Chondrocyte (in vitro differentiated cells): ENCODE results near the gene PTPRK. TPM values are rescaled to one million over a fixed set of nuclear protein-coding genes. Genes with fewer than 3 reads are reported as not detected.

ENCODE experiments used
- DNase-seq: peaks from one replicate; pipeline ENCODE4 v3.0.0; 2021; ENCODE audit warnings: mixed read lengths, low spot score
- H3K27ac Mint-ChIP-seq: one replicate; pipeline ENCODE4 v1.8.0; 2021; ENCODE audit warnings: mild to moderate bottlenecking, moderate library complexity, mixed read lengths; ENCODE audit not compliant: unreplicated experiment
- H3K27me3 Mint-ChIP-seq: 2 replicates; pipeline ENCODE4 v1.8.0; 2021; ENCODE audit warnings: low read depth, mixed read lengths
- H3K36me3 Mint-ChIP-seq: 2 replicates; pipeline ENCODE4 v1.8.0; 2021; ENCODE audit warnings: low read depth, mixed read lengths
- H3K4me1 Mint-ChIP-seq: 2 replicates; pipeline ENCODE4 v1.8.0; 2021; ENCODE audit warnings: low read depth, mild to moderate bottlenecking, mixed read lengths
- H3K4me3 Mint-ChIP-seq: one replicate; pipeline ENCODE4 v1.8.0; 2021; ENCODE audit warnings: mild to moderate bottlenecking, moderate library complexity, mixed read lengths; ENCODE audit not compliant: unreplicated experiment
- H3K9me3 Mint-ChIP-seq: 2 replicates; pipeline ENCODE4 v1.8.0; 2021; ENCODE audit warnings: low read depth, mixed read lengths
- CTCF ChIP-seq: fragments of 200-600 bp; sonication (generic); IDR thresholded peaks from 2 replicates; pipeline ENCODE4 v1.5.0; 2021; ENCODE audit warnings: antibody characterized with exemption, mild to moderate bottlenecking, moderate library complexity
- total RNA-seq: library from RNA; stranded (reverse); gene quantifications from 3 replicates; pipeline ENCODE4 v1.2.1, GENCODE V29; 2021

Gene PTPRK
- total RNA-seq, 1 donor from 2014 or later = 63.3 TPM

GRCh38 chr6:128363020-128363813, 157.2 kb downstream of the PTPRK start:
- no peaks in the 10 kb centered on the region for H3K36me3 Mint-ChIP-seq
- no peak overlapping the region for H3K4me3 Mint-ChIP-seq
- H3K27me3 Mint-ChIP-seq = no peaks in the 10 kb centered on the region
- no peak for TF ChIP-seq CTCF
- H3K27ac Mint-ChIP-seq = peak overlapping the region; percentile 18
- H3K9me3 Mint-ChIP-seq = no peaks in the 10 kb centered on the region
- peaks cover 17% of the 10 kb centered on the region for H3K4me1 Mint-ChIP-seq
- DNase-seq = no peak

- no peak overlapping the region for H3K27ac Mint-ChIP-seq
- H3K27me3 Mint-ChIP-seq = no peaks in the 10 kb centered on the region
- no peak for TF ChIP-seq CTCF
- DNase-seq = no peak
- H3K4me3 Mint-ChIP-seq = no peak overlapping the region
- no peaks in the 10 kb centered on the region for H3K9me3 Mint-ChIP-seq
- peaks cover 26% of the 10 kb centered on the region for H3K4me1 Mint-ChIP-seq
- H3K36me3 Mint-ChIP-seq = no peaks in the 10 kb centered on the region
Observed at GRCh38 chr6:128361378-128361777, 159.0 kb downstream of the PTPRK start.

GRCh38 chr6:128358244-128358776, 162.1 kb downstream of the PTPRK start:
- H3K9me3 Mint-ChIP-seq = no peaks in the 10 kb centered on the region
- no peaks in the 10 kb centered on the region for H3K27me3 Mint-ChIP-seq
- H3K4me1 Mint-ChIP-seq = peaks cover 21% of the 10 kb centered on the region
- TF ChIP-seq CTCF = no peak
- DNase-seq = no peak
- H3K36me3 Mint-ChIP-seq = no peaks in the 10 kb centered on the region
- H3K4me3 Mint-ChIP-seq = no peak overlapping the region
- peak overlapping the region; percentile 58 for H3K27ac Mint-ChIP-seq

- Mint-ChIP-seq H3K4me1 (peaks cover 20% of the 10 kb centered on the region), H3K27me3 (no peaks in the 10 kb centered on the region), H3K4me3 (no peak overlapping the region), H3K27ac (no peak overlapping the region), H3K9me3 (no peaks in the 10 kb centered on the region), H3K36me3 (no peaks in the 10 kb centered on the region)
- no peak for DNase-seq
- no peak for TF ChIP-seq CTCF
Observed at GRCh38 chr6:128357392-128358130, 162.8 kb downstream of the PTPRK start.

GRCh38 chr6:128352366-128352765, 168.0 kb downstream of the PTPRK start:
- TF ChIP-seq CTCF = no peak
- H3K36me3 Mint-ChIP-seq = no peaks in the 10 kb centered on the region
- no peak overlapping the region for H3K27ac Mint-ChIP-seq
- DNase-seq = no peak
- no peaks in the 10 kb centered on the region for H3K9me3 Mint-ChIP-seq
- peaks cover 22% of the 10 kb centered on the region for H3K4me1 Mint-ChIP-seq
- no peak overlapping the region for H3K4me3 Mint-ChIP-seq
- H3K27me3 Mint-ChIP-seq = no peaks in the 10 kb centered on the region
